ENCODE results near the gene TWIST1.

DNA sequence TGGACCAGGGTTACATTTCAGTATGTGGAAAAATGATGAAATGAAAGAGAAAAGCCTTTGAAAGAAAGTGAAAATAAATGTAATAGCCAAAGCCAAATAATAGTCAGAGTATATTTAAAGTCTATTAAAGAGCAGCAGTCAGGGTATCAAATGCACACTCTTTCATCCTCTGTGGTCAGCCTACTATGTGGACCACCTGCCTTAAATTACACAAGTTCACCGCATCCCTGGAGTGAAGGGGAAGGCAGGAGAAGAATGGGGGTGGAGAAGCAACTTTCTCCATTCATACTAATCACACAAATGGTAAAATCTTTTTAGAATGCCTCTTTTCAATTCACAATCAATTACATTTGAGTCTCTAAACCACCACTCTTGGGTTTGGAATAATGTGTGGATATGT, 16.0 kb downstream of the TWIST1 start:
- TF ChIP-seq POLR2A (IDR thresholded peaks at IDR 0.05; ENCODE audit: low read length) (no peak), GATA1 (IDR thresholded peaks at IDR 0.05; ENCODE audit: low read depth, low read length) (no peak)
